Urothelium cell line (cell line): ENCODE measurements around the gene NUP93.
"Not testable (repeated sequence)": the region's sequence is repeated elsewhere in the genome, so short reads cannot be mapped to it uniquely, and the experiment has no call there.

Experiments
- DNase-seq: peaks from one replicate; pipeline ENCODE4 v3.0.0; 2011; ENCODE audit warnings: low spot score, mixed read lengths
- FAIRE-seq: peaks from 2 replicates; lab custom pipeline; 2011; peaks lifted over from hg19 to GRCh38; lab: Jason Lieb, UNC

NUP93 gene

DNA sequence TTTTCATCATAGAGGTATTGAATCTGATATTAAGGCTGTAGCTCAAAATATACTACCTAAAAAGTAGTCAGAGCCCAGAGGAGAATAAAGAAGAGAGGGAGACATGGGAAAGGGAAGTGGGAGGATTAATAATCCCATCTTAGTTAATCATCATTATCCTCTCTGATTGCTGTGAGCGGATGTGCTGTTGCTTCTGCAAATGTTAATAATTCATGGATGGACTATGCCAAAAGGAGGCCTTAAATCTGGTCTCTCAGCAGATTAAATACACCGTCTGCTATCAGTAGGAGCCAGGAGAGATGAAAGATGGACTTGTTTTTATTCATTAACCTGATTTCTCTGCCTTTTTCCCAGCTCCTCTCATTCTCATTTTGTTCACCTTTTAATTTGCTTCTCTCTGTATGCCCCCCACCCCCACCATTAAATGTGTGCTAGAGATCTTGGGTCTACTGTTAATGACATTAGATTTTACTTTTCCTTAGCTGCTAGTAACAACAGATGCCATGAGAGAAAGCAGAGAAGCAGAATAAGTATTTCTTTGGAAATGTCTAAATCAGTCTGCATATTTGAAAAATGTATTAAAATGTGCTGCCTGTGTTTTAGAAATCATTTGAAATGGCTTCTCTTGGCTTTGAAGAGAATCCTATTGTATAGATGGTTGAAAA is 44.2 kb downstream of the NUP93 start:
- no peak for DNase-seq
- no peak for FAIRE-seq

DNA sequence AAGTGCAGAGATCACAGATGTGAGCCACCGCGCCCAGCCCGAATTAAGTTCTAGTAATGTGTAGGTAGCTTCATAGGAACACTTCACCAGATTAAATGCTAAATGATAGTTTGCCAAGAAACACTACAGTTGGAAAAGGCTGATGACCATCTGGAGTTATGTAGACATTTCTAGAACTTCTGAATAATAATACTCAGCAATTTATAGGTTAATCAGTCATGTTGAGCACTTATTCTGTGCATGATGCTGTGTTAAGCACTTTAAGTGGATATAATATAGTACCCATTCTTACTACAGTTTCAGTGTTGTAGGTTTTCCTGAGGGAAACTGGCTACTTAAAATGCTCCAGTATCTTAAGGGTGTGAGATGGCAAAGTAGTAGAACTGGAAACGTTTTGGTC is 45.2 kb downstream of the NUP93 start:
- FAIRE-seq, result no peak
- no peak for DNase-seq

DNA sequence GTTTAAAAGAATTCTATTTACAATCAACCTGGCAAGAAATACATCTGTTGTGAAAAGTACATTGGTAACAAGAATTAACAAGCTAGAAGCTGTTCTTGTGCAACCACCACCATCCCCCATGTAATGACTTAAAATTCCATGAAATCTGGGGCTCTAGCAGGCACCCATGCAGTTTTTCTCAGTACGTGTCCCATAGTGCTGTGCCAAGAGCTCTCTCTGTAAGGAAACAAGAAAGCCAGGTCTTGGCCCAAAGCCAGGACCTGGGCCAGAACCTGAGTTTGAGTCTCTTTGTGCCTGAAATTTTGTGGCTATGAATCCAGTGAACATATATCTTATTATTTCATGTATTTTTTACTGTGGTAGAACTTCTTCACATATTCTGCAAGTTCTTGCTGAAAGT is 46.6 kb downstream of the NUP93 start:
- DNase-seq (no peak), FAIRE-seq (no peak)

DNA sequence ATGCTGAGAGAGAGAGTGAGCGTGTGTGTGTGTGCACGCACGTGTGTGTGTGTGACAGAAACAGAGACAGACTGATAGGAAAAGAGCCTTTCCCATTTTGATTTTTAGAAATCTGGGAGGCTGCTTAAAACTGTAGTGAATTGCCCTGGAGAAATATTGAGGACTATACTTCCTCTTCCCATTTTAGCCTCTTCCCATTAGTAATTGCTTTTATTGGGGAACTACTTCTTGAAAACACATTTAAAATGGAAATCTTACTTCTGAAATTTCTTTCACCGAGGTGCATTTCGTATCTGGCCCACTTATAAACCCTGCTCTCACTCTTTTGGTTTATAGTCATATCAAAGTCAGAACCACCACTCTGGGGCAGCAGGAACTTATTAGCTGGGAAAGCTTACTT is 47.1 kb downstream of the NUP93 start:
- FAIRE-seq (no peak), DNase-seq (no peak)

DNA sequence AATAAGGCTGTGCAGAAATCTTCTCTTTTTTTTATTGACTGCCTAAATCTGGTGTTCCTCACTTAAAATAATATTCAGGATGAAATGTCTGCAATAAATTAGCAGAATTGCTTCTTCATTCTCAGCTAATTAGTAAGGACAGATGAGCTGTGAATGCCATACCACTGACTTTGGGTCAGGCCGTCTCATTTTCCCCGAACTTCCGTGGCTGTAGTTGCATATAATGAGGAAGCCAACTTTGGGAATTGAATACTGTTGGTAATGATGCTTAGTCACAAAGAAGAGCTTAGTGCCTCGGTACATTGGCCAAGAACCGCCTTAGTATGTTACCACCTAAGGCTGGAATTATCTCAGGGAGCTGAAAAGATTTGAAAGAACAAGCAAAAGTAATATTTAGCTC is 47.6 kb downstream of the NUP93 start:
- no peak for FAIRE-seq

DNA sequence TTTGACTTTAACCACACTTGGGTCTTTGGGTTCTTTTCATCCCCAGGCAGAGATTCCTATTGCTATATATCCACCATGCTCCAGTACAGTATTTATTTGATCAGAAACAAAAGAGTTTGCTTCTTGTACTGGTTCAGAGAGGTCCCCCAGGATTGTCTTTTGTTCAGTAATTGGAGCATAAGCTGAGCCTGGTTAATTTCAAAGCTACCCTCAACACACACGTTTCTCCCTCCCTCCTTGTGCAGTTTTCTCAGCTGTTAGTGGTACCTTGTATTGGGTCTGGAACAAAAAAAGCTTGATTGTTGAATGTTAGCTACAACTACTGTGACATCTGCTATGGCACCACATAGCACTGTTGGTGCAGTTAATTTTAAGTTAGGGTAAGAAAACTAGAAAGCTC is 50.0 kb downstream of the NUP93 start:
- FAIRE-seq (no peak), DNase-seq (no peak)

More for the DNA sequence above, 47.6 kb downstream of the NUP93 start:
- no peak for DNase-seq

DNA sequence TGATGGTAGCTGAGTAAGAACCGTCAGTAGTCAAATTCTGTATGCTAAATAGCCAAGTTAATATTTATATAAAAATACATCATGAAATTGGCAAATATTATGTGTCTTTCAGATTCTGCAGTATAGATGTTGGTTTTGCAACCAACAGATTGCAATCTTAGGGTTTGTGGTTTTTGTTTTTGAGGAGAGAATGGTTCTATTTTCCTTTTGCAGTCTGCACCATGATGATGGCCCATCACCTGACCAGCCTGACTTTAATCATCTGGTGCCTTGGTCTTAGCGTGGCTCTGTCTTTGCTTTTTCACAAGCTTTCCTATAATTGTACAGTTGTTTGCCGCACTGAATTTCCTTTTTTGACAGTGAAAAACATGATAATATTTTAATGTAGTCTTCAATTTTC is 50.7 kb downstream of the NUP93 start:
- DNase-seq (no peak), FAIRE-seq (no peak)

DNA sequence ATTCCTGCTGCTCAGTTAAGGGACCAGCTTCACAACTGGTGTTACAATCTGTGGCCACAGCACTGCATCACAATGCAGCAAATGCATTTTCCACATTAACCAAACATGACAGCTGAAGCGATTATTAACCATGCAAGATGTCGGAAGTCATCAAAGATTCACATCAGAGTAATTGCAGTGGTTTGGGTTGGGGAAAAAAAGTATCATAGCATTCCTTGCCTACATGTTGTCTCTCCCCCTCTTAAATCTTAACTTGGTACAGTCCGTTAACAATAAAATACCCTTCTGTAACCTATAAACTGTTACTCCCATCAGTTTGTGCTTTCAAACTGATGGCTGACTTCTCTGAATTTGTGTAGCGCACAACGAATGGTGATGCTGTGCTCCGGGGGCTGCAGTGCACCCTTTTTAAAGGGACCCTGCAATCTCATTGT is 51.6 kb downstream of the NUP93 start:
- no peak for DNase-seq
- FAIRE-seq, result no peak

DNA sequence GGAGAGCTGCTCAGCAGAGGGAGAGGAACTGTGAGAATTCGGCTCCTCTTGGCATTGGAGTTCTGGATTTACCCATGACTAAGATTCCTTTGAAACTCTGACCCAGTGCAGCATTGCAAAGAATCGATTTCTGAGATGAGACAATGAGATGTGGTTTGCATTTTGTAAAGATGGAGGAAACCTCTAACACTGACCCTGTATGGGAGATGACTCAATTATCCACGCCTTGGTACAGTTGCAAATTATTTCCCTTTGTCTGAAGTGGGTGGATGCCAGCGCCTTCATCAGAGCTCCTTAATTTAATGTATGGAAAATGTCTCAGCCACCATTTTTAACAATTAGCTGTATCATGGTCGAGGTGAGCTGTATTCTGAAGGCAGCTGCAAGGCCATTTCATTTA is 53.4 kb downstream of the NUP93 start:
- DNase-seq, result no peak
- FAIRE-seq, result no peak

DNA sequence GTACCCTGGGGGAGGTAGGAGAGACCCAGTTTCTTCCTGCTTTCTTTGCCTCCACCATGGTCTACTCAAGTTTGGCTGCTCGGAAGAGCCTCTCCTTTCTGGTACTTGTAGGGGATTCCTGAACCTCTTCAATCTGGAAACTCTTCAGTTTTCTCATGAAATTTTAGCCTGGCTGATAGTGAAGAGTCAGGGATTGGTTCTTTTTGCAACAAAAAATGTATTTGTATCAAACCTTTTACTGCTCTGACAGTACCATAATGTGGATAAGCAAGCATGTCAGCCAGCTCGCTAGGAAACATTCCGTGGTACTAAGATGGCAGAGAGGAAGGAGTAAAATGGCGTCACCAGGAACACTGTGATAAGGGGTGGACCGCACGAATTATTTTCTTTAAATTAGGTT is 55.4 kb downstream of the NUP93 start:
- no peak for DNase-seq
- FAIRE-seq, result no peak

DNA sequence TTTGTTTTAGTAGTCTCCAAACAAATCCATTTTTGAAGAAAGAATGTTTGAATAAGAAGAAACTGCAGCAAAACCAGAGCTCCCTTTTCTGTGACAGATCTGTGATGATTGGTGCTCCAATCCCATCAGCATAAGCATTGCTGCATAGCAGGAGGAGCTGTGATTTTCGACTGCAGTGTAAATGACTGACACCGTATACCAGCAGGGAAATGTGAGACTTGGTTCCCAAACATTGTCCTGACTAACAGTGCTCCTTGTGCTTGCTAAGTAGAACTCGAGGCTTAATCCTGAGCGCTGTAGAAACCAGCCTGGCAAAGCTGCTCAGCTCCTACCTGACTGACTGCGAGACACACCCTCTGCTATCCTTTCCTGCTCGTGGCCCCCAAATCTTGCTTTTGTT is 57.2 kb downstream of the NUP93 start:
- no peak for DNase-seq
- FAIRE-seq, result no peak

DNA sequence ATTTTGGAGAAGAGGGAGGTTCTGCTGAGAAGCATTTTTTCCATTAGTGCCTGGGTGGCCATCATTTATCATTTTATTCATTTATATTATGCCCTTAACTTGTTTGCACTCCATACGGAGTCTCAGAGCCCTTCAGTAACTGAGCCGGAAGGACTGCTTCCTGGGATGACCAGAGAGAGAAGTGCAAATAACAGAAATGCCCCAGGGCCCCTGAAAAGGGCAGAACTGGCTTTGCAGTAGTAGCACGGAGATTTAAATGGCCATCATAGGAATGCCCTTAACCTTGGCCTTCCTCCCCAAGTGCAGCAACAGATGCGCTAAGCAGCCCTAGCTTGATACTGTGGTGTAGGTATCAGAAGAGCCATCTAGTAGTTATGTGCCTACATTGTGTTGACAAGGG is 58.5 kb downstream of the NUP93 start:
- FAIRE-seq, result no peak
- DNase-seq, result no peak

DNA sequence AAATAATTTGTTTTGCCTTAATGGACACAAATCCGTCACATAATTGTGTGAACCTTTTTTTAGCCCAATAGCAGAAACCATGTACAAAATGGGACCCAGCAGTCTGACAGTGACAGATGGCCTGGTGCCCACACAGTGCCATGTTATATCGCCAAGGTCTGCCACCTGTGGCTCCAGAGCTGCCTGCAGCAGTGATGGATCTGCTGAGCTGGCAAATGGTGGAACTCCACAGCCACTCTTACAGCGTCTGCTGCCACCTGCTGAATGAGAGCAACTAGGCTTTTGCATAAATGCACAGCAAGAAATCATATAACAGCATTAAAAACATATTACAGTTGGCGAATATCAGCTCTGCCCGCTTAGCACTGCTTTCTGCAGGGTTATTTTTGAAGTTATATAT is 59.4 kb downstream of the NUP93 start:
- no peak for FAIRE-seq
- peak; percentile 26 for DNase-seq

DNA sequence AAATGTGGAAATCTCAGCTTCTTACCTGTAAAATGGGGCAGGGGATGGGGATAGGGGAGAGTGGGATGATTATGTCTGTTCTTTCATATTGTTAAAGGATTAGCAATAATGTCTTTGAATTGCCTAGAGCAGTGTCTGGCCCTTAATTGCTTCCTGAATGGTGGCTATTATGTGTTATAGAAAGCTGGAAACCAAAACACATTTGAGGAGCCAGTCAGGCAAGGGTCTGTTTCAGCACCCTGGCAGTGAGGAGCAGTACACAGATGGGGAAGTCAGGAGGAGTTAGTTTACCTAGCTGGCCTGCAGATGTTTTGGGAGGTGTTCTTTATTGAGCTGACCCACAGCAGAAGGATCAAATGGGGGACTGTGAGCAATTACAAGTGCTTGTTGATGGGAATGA is 63.0 kb downstream of the NUP93 start:
- DNase-seq (no peak), FAIRE-seq (no peak)

DNA sequence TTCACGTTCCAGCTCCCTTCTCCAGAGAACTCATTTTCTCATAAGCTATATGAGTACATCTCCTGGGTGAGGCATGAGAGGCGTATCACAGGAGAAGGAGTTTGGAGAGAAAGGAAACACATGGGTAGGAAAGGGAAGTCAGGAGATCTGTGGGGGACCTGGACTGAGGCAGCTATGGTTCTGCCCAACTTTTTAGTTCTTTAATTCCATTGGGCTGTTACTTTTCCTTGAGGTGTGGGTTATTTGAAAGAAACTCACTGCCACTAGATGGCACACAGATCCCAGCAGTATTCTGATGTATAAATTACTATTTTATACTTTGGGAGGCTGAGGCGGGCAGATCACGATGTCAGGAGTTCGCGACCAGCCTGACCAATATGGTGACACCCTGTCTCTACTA is 63.6 kb downstream of the NUP93 start:
- no peak for FAIRE-seq
- no peak for DNase-seq

DNA sequence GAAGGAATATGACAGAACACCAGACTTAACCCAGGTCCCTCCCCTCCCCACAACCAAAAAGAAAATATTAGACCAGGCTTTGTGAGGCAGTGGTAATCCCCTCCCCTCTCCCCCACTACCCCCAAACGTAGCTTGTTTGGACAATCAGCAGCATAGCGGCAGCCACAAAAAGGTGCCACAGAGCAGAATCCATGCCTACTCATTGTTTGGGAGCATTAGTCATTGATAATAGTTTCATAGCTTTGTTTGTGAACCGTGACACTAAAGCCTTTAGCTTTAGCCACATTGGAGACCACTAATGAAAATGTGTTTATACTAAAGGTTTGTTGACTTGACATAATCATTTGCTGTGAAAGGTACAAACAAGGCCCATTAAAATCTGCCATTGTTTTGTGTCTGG is 65.1 kb downstream of the NUP93 start:
- no peak for DNase-seq
- no peak for FAIRE-seq

DNA sequence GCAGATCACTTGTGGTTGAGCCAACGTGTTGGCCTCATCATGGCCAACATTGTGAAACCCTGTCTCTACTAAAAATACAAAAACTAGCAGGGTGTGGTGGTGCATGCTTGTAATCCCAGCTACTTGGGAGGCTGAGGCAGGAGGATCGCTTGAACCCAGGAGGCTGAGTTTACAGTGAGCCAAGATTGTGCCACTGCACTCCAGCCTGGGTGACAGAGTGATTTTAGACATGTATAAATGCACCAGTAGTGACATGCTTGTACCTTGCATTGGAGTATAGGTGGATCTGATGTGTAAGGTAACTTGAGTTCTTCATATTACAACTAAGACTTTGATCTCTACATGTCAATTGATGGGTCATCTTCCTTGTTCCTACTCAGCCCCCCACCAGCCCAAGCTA is 67.1 kb downstream of the NUP93 start:
- not testable (repeated sequence) for FAIRE-seq, DNase-seq

DNA sequence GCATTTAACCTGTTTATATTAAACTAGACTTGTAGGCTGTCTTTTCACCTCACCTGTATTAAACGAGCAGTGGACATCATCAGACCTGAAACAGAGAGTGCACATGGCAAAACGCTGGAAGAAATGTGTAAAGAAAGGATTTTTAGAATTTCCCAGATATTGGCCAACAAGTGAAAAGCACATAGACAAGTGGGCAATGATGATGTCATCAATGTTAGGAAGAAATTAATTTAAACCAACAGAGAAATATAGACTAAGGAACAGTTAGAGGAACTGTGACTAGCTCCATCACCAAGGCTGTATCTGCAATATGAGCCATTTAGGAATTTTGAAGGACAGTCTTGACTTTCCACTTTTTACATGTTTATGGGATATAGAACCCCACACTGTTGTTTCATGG is 67.9 kb downstream of the NUP93 start:
- FAIRE-seq (no peak), DNase-seq (no peak)

DNA sequence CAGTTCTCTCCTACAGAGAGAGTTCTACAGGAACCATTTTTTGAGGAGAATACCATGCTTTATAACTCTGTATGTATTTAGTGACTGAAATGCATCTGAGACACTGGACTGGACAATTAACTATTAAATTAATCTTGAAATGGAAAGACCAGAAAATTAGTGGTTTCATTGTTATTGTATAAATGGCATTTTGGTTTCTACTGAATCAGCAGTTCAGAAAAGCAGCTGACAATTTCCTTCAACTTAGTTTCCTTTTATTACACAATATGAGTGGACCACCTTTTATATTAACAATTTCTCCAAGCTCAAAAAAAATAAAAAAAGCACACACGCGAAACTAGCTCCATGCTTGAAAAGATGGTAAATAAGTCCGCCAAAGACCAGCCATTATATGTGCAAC is 69.0 kb downstream of the NUP93 start:
- FAIRE-seq, result no peak
- DNase-seq, result no peak

DNA sequence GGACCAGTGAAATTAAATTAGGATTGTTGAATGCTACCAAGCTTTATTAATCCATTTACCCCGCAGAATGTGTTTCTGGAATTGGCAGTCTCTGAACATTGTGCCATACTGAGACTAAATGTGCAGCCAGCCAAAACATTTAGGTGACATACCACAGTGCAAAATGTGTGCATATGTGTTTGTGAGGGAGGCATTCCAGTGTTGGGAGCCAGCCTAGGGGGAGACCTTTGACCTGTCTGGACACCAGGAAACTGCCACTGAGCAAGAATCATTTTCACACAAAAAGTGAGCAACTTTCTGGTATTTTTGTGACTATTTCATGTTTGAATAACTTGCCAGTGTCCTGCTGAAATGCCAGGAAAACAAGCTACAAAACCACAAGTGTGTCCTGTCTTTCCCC is 70.4 kb downstream of the NUP93 start:
- FAIRE-seq (no peak), DNase-seq (no peak)

DNA sequence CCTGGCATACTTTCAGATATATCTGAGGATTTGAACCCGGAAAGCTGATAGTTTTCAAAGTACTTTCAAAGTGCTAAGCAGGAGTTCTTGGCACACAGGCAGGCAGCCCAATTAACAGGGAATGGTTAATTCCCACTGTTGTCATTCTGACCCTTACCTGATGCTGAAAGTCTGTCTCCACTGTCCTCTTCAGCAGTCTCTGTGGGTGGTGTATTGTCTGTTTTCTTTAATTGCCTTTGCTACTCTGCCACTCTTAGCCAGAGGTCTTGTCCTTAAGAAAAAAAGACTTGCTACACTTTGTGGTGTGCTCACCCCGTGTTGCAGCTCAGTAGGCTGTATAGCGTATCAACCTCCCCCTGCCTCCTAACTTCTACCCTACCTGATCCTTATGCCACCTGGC is 71.8 kb downstream of the NUP93 start:
- DNase-seq (no peak), FAIRE-seq (no peak)

DNA sequence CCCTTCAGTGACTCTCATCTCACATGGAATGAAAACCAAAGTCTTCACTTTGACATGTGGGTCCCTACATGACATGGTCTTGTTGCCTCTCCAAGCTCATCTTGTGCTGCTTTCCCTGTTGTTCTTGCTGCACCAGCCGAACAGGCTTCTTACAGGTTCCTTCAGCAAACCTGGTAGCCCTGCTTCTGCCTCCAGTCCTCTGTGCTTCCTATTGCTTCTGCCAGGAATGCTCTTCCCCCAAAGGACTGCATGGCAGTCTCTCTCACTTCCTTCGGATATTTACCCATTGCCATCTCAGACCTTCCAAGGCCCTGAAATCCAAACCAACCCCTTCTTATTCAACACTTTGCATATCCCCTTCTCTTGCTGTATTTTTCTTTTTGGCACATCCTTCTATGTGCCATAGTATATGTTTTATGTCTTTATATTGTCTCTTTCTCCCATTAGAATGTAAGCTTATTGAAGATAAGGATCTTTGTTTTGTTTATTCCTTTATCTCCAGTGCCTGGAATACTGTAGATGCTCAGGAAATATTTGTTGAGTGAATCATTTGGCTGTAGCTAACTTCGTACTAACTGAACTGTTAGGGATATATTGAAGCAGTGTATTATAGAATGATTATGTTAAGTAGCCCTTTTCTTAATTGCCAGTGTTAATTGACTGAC is 77.2 kb downstream of the NUP93 start:
- no peak for DNase-seq

DNA sequence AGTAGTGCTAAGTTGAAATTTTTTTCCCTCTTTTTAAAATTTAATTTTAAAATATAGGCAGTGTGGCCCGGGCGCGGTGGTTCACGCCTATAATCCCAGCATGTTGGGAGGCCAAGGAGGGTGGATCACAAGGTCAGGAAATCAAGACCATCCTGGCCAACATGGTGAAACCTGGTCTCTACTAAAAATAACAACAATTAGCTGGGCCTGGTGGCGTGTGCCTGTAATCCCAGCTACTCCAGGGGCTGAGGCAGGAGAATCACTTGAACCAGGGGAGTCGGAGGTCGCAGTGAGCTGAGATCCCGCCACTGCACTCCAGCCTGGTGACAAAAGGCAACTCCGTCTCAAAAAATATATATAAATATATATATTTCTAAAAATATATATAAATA is 77.7 kb downstream of the NUP93 start:
- DNase-seq, FAIRE-seq: not testable (repeated sequence)

More for the DNA sequence above, 77.2 kb downstream of the NUP93 start:
- no peak for FAIRE-seq
